GM12878 (cell line): ENCODE measurements around the gene NFE2L1. TPM values are rescaled to one million over a fixed set of nuclear protein-coding genes. Genes with fewer than 3 reads are reported as not detected.
A peak's percentile ranks its signal among the peaks of the same experiment; 100 is the strongest.

ENCODE experiments used
- ATAC-seq: fragments of 200-7000 bp; cut with Tn5 transposase; 3 replicates; pipeline ENCODE4 v1.9.1; 2020; ENCODE audit warnings: mild to moderate bottlenecking, moderate library complexity
- BruUV-seq: library from RNA; stranded (reverse); fragments of 400-500 nt; replicated peaks from 2 replicates; lab custom pipeline; 2021; lab: Mats Ljungman, UMichigan
- CTCF ChIA-PET: fragments of 300-600 bp; sonication (Branson Sonifier 250); formaldehyde crosslinking; extraction: SDS; loops from one replicate; lab custom pipeline; 2021; ENCODE audit warnings: inconsistent platforms; lab: Yijun Ruan, JAX
- POLR2A ChIA-PET: fragments of 350-600 bp; formaldehyde crosslinking; extraction: SDS; loops from one replicate; lab custom pipeline; 2021; ENCODE audit warnings: inconsistent platforms; lab: Charles Lee
- RAD21 ChIA-PET: fragments of 300-600 bp; sonication (Branson Sonifier 250); formaldehyde crosslinking; loops from one replicate; lab custom pipeline; 2023; ENCODE audit warnings: antibody characterized with exemption; ENCODE audit not compliant: unreplicated experiment; lab: Charles Lee
- SMC1A ChIA-PET: fragments of 300-600 bp; sonication (Branson Sonifier 250); formaldehyde crosslinking; loops from one replicate; lab custom pipeline; 2023; ENCODE audit not compliant: unreplicated experiment, uncharacterized antibody; lab: Charles Lee
- DNase-seq: peaks from one replicate; pipeline ENCODE4 v3.0.0-alpha.2; 2011; ENCODE audit warnings: low read depth, low spot score
- FAIRE-seq: peaks from 3 replicates; lab custom pipeline; 2011; peaks lifted over from hg19 to GRCh38; lab: Jason Lieb, UNC
- H2AFZ ChIP-seq: 2 replicates; pipeline ENCODE4 v1.6.0; 2011; ENCODE audit warnings: low read depth, low read length, control low read depth; ENCODE audit not compliant: control insufficient read depth
- H3K27ac ChIP-seq: 2 replicates; pipeline ENCODE4 v1.5.1; 2011; ENCODE audit warnings: control low read depth; ENCODE audit not compliant: control insufficient read depth, insufficient read depth
- H3K27me3 ChIP-seq, 2 experiments: replicated peaks in 1 of 2; 2 replicates each; pipeline versions ENCODE4 v1.6.0 to v1.6.1; 2011; ENCODE audit warnings: low read length in 1 of 2; ENCODE audit not compliant: control insufficient read depth in 2 of 2, insufficient read depth in 2 of 2
- H3K36me3 ChIP-seq, 2 experiments: 2 replicates each; pipeline ENCODE4 v1.5.1; 2011; ENCODE audit warnings: low read length in 1 of 2; ENCODE audit not compliant: control insufficient read depth in 2 of 2, insufficient read depth in 2 of 2
- H3K4me1 ChIP-seq: 2 replicates; pipeline ENCODE4 v1.6.1; 2011; ENCODE audit warnings: mild to moderate bottlenecking, low read length, moderate library complexity, mixed read lengths; ENCODE audit not compliant: control insufficient read depth, insufficient read depth
- H3K4me2 ChIP-seq: 2 replicates; pipeline ENCODE4 v1.6.0; 2011; ENCODE audit warnings: control low read depth; ENCODE audit not compliant: control insufficient read depth, insufficient read depth
- H3K4me3 ChIP-seq: fragments of 200-600 bp; sonication (generic); 2 replicates; pipeline ENCODE4 v1.5.1; 2016
- H3K79me2 ChIP-seq: 2 replicates; pipeline ENCODE4 v1.6.0; 2011; ENCODE audit warnings: low read length; ENCODE audit not compliant: control insufficient read depth, insufficient read depth
- H3K9ac ChIP-seq: 2 replicates; pipeline ENCODE4 v1.8.0; 2011; ENCODE audit warnings: low read length, control low read depth, mixed read lengths; ENCODE audit not compliant: control insufficient read depth, insufficient read depth
- H3K9me3 ChIP-seq: replicated peaks from 3 replicates; pipeline ENCODE4 v1.5.1; 2011; ENCODE audit warnings: mild to moderate bottlenecking, low read length; ENCODE audit not compliant: control insufficient read depth, insufficient read depth
- H4K20me1 ChIP-seq: 2 replicates; pipeline ENCODE4 v1.6.0; 2011; ENCODE audit not compliant: control insufficient read depth, insufficient read depth
- ATF7 ChIP-seq: fragments of 450-650 bp; IDR thresholded peaks from 2 replicates; pipeline ENCODE4 v1.6.1; 2016; ENCODE audit warnings: low read depth, mild to moderate bottlenecking
- ETV6 ChIP-seq, 2 experiments: fragments of 450-650 bp in 1 of 2; IDR thresholded peaks in 1 of 2; conservative IDR thresholded peaks in 1 of 2; 2 replicates each; pipeline ENCODE4 v1.6.1; 2014; ENCODE audit warnings: antibody characterized with exemption in 1 of 2, borderline replicate concordance in 1 of 2, low read depth in 1 of 2, mild to moderate bottlenecking in 1 of 2, moderate library complexity in 1 of 2
- NBN ChIP-seq: fragments of 450-650 bp; IDR thresholded peaks from 2 replicates; pipeline ENCODE4 v1.6.1; 2016
- NFYB ChIP-seq: IDR thresholded peaks from 2 replicates; pipeline ENCODE4 v1.6.1; 2011; ENCODE audit warnings: low read depth, mild to moderate bottlenecking, low read length, improper control_type of control experiment, moderate library complexity; ENCODE audit not compliant: insufficient read depth
- RAD21 ChIP-seq: IDR thresholded peaks from 2 replicates; pipeline ENCODE4 v1.6.1; 2011; ENCODE audit warnings: mild to moderate bottlenecking, low read depth, low read length, moderate library complexity; ENCODE audit not compliant: insufficient read depth
- SMC3 ChIP-seq: IDR thresholded peaks from 2 replicates; pipeline ENCODE4 v1.6.1; 2011; ENCODE audit warnings: low read length, improper control_type of control experiment, borderline replicate concordance
- YY1 ChIP-seq: IDR thresholded peaks from 2 replicates; pipeline ENCODE4 v1.6.1; 2011; ENCODE audit warnings: low read depth, mild to moderate bottlenecking, low read length
- WGBS: methylation state at CpG from one replicate; pipeline ENCODE4 v1.1.6; 2016; ENCODE audit warnings: low lambda C conversion rate; ENCODE audit not compliant: insufficient replicate concordance, insufficient coverage; ENCODE audit errors: missing lambda C conversion rate; 5-methylcytosine and 5-hydroxymethylcytosine counted together
- in situ Hi-C: fragments of 300-500 bp; cut with MboI; formaldehyde crosslinking; loops from 9 replicates; pipeline ENCODE4 v1.14.3; 2018; ENCODE audit warnings: mixed read lengths
- intact Hi-C: fragments of 100-400 bp; cut with micrococcal nuclease; formaldehyde crosslinking; loops from one replicate; pipeline ENCODE4 v1.14.2; 2022; ENCODE audit not compliant: unreplicated experiment
- polyA plus RNA-seq, 11 experiments: library from polyadenylated mRNA; depleted of rRNA in 4 of 11; unstranded in 6 of 11; stranded (reverse) in 5 of 11; fragments of >200 nt; fragmentation: Nextera tagmentation in 4 of 11; fragmentation: Illumina TruSeq in 1 of 11; extraction: Ambion mirVana in 4 of 11; extraction: Trizol in 1 of 11; gene quantifications; 1 replicate in 1 of 11; 2 replicates in 10 of 11; pipeline versions ENCODE4 v1.2.1 to v1.2.3, GENCODE V29; 2011 to 2016; ENCODE audit warnings: inconsistent platforms in 2 of 11, missing spikeins in 2 of 11, low read depth in 1 of 11
- total RNA-seq, 4 experiments: library from RNA; depleted of rRNA in 3 of 4; stranded (reverse); fragments of >200 nt in 3 of 4; fragmentation: Illumina TruSeq in 1 of 4; extraction: Trizol in 1 of 4; gene quantifications; 2 replicates each; pipeline versions ENCODE4 v1.2.1 to v1.2.3, GENCODE V29; 2013 to 2021
- TF ChIP-seq, protein P1 (sequence below): IDR thresholded peaks from 2 replicates; pipeline ENCODE4 v1.6.1; 2012; ENCODE audit warnings: low read length, inconsistent platforms
- TF ChIP-seq, protein P2 (sequence below), 3 experiments: IDR thresholded peaks in 2 of 3; conservative IDR thresholded peaks in 1 of 3; 2 replicates each; pipeline ENCODE4 v1.5.1; 2011; ENCODE audit warnings: low read depth in 3 of 3, low read length in 3 of 3, mild to moderate bottlenecking in 3 of 3, control low read depth in 2 of 3, moderate library complexity in 2 of 3, inconsistent platforms in 1 of 3, mixed read lengths in 1 of 3; ENCODE audit not compliant: control insufficient read depth in 2 of 3, insufficient read depth in 1 of 3; ENCODE audit errors: extremely low read depth in 1 of 3

NFE2L1 gene
- total and polyA plus RNA-seq, 10 of the 15 experiments (the other 5 are each of a cell fraction or from before 2014, with no cell fraction given): 3.8 to 104 (median 26.4) TPM

DNA sequence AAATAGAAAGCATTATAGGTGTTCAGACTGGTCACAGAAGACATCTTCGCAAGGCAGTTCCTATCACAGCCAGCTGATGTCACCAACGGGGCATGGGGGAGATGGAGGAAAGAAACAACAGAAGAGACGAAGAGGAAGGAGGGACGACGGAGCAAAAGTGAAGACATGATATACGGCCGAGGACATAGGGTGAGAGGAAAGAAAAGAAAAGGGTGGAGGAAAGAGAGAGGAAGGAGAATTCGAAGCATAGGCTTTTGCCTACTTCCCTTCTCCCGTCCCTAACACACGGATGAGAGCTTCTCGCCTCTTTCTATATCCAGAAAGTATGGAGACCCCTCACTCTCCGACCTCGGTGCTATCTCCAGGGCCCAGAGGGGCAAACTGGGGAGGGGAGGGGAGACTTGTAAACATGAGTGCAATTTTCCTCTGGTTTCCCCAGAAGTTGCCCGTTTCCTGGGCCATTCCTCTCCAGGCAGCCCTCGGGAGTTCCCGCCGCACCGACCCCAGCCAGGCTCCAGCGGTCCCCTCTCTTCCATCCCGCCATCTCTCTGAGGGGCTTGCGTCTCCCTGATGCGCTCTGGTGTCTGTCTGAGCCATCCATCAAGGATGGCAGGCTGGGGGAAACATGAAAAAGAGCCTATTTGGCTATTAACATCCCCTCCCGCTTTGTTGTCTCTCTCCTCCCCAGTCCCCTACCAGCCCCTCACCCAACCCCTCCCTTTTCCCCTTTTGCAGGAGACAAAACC is 36.6 kb upstream of the NFE2L1 start:
- in situ Hi-C loops (no loop called here), intact Hi-C loops (no loop called here)
- WGBS: 0% methylated on average over 19 of the region's 23 CpGs
- Histone ChIP-seq H3K27ac (no peak overlapping the region), H3K27me3 (no peaks in the 10 kb centered on the region), H3K4me1 (peaks cover 7% of the 10 kb centered on the region), H3K79me2 (no peaks in the 10 kb centered on the region), H3K36me3 (no peaks in the 10 kb centered on the region), H4K20me1 (no peaks in the 10 kb centered on the region), H3K9ac (no peak overlapping the region), H2AFZ (peak overlapping the region; percentile 86), H3K4me2 (peak overlapping the region; percentile 97), H3K4me3 (peak overlapping the region; percentile 75), H3K9me3 (no peaks in the 10 kb centered on the region)
- TF ChIP-seq, protein P1, sequence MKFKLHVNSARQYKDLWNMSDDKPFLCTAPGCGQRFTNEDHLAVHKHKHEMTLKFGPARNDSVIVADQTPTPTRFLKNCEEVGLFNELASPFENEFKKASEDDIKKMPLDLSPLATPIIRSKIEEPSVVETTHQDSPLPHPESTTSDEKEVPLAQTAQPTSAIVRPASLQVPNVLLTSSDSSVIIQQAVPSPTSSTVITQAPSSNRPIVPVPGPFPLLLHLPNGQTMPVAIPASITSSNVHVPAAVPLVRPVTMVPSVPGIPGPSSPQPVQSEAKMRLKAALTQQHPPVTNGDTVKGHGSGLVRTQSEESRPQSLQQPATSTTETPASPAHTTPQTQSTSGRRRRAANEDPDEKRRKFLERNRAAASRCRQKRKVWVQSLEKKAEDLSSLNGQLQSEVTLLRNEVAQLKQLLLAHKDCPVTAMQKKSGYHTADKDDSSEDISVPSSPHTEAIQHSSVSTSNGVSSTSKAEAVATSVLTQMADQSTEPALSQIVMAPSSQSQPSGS: no peak
- TF ChIP-seq NFYB (no peak), NBN (peak; percentile 74), YY1 (peak; percentile 55; the same call in 1 of the 2 replicates), ETV6 (conservative IDR thresholded peaks at IDR 0.05 in 1 of 2, IDR thresholded peaks at IDR 0.05 in 1 of 2; ENCODE audit: borderline replicate concordance in 1 of 2, low read depth in 1 of 2) (no peak), ATF7 (peak; percentile 53), RAD21 (peak; percentile 52; the same call in 1 of the 2 replicates), SMC3 (peak; percentile 36; the same call in 1 of the 2 replicates)
- TF ChIP-seq, protein P2, sequence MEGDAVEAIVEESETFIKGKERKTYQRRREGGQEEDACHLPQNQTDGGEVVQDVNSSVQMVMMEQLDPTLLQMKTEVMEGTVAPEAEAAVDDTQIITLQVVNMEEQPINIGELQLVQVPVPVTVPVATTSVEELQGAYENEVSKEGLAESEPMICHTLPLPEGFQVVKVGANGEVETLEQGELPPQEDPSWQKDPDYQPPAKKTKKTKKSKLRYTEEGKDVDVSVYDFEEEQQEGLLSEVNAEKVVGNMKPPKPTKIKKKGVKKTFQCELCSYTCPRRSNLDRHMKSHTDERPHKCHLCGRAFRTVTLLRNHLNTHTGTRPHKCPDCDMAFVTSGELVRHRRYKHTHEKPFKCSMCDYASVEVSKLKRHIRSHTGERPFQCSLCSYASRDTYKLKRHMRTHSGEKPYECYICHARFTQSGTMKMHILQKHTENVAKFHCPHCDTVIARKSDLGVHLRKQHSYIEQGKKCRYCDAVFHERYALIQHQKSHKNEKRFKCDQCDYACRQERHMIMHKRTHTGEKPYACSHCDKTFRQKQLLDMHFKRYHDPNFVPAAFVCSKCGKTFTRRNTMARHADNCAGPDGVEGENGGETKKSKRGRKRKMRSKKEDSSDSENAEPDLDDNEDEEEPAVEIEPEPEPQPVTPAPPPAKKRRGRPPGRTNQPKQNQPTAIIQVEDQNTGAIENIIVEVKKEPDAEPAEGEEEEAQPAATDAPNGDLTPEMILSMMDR (IDR thresholded peaks at IDR 0.05 in 2 of 3, conservative IDR thresholded peaks at IDR 0.05 in 1 of 3; ENCODE audit: control insufficient read depth in 2 of 3, extremely low read depth in 1 of 3, insufficient read depth in 1 of 3, low read depth in 3 of 3, low read length in 3 of 3): peak; percentile 61 to 76 (median 72)
- ChIA-PET RAD21 (interaction anchor here (0.7 to 3.0 kb wide), 12 partner anchors 9 to 745 kb away, joined by 3 to 19 read pairs (median 4); partner anchors contain the start of genes CDK5RAP3 and HOXB5), SMC1A (interaction anchor here (0.6 to 3.5 kb wide), 14 partner anchors 7 to 169 kb away, joined by 3 to 27 read pairs (median 6); partner anchors contain the start of gene CDK5RAP3), CTCF (interaction anchor here (0.6 to 14.1 kb wide), 21 partner anchors 7 to 170 kb away, joined by 3 to 454 read pairs (median 4); partner anchors contain the start of genes CDK5RAP3, NFE2L1, PNPO and PRR15L), POLR2A (interaction anchor here (0.6 to 2.7 kb wide), 6 partner anchors 9 to 131 kb away, joined by 3 to 18 read pairs (median 4); partner anchors contain the start of gene CDK5RAP3)
- DNase-seq (no peak), ATAC-seq (peak; percentile 92), FAIRE-seq (peak; percentile 59)
- no TSS peak for BruUV-seq
